Glutamatergic neuron (in vitro differentiated cells): ENCODE data around the gene KPTN. TPM values are rescaled to one million over a fixed set of nuclear protein-coding genes. Genes with fewer than 3 reads are reported as not detected.

Experiments used
- DNase-seq: peaks from one replicate; pipeline ENCODE4 v3.0.0; 2022
- H3K27ac Mint-ChIP-seq: one replicate; pipeline ENCODE4 v1.8.0; 2020; ENCODE audit warnings: mild to moderate bottlenecking, mixed read lengths, inconsistent platforms; ENCODE audit not compliant: unreplicated experiment
- H3K27me3 Mint-ChIP-seq: one replicate; pipeline ENCODE4 v1.8.0; 2020; ENCODE audit warnings: mild to moderate bottlenecking, moderate library complexity, mixed read lengths, inconsistent platforms; ENCODE audit not compliant: unreplicated experiment
- H3K36me3 Mint-ChIP-seq: one replicate; pipeline ENCODE4 v1.8.0; 2020; ENCODE audit warnings: mild to moderate bottlenecking, mixed read lengths, inconsistent platforms; ENCODE audit not compliant: unreplicated experiment
- H3K4me1 Mint-ChIP-seq: one replicate; pipeline ENCODE4 v1.8.0; 2020; ENCODE audit warnings: mild to moderate bottlenecking, low read depth, mixed read lengths, inconsistent platforms; ENCODE audit not compliant: unreplicated experiment
- H3K4me3 Mint-ChIP-seq: one replicate; pipeline ENCODE4 v1.8.0; 2020; ENCODE audit warnings: mild to moderate bottlenecking, mixed read lengths, inconsistent platforms; ENCODE audit not compliant: unreplicated experiment
- H3K9me3 Mint-ChIP-seq: one replicate; pipeline ENCODE4 v1.8.0; 2020; ENCODE audit warnings: mild to moderate bottlenecking, moderate library complexity, mixed read lengths, inconsistent platforms; ENCODE audit not compliant: unreplicated experiment
- total RNA-seq: library from RNA; stranded (reverse); fragmentation: NEBNext Ultra II Directional; extraction: Animal tissue kit (Norgen Biotek cat#: 25700); gene quantifications from one replicate; pipeline ENCODE4 v1.2.1, GENCODE V29; 2021; ENCODE audit not compliant: unreplicated experiment
- TF ChIP-seq, protein P1 (sequence below): fragments of 200-600 bp; sonication (generic); IDR thresholded peaks from one replicate; pipeline ENCODE4 v1.5.0; 2021; ENCODE audit not compliant: partially characterized antibody, unreplicated experiment

The KPTN gene
- total RNA-seq, 1 donor from 2014 or later, result 51.2 TPM

DNA sequence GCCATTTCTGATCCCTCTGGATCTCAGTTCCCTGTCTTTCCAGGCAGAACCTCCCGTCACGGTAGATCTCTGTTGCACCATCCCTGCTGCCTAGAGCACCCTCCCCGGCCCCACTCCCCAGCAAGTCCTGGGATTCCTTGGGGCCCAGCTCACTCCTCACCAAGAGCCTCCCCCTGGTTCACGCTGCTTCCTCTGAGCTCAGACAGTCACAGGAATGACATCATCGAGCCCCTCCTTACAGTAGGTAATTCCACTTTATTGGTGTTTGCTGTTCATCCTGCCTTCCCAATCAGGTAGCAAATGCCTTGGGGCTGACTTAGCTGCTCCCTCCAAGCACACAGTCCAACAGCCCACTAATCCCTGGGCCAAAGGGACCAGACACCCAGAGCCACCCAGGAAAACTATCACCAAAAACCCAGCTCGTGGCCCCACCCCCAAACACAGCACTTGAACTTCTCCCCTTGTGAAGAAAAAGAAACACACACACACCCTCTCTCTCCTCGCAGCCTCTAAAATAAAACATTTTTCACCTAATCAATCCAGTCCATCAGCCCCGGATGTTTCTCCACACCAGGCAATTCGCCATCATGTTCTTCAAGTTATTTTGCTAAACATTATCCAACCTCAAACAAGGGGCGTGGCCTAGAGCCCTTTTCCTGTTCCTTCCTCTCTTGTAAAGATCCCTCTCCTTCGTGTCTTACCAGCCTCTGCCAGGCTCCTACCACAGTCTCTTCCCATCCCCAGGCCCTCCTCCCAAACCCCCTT, 28.3 kb upstream of the KPTN start:
- H3K4me3 Mint-ChIP-seq, result peak overlapping the region; percentile 90
- DNase-seq, result no peak

DNA sequence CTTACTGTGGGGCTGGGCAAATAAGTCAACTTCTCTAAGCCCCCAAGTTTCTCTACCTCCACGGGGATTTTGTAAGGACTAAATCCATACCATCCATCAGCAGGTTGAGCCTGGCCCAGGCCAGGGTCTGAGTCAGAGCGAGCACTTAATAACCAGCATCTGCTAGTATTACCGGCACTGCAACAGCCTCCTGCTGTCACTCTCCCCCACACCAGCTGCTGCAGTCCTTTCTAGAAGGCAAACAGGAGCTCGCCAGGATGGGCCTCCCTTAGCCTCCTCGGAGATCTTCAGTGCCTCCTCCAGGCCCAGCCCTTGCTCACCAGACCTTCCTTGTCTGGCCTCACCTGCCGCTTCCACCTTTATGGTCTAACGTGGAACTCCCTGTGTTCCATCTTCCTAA, 27.7 kb upstream of the KPTN start:
- H3K4me3 Mint-ChIP-seq, result peak overlapping the region; percentile 90
- peaks cover 22% of the 10 kb centered on the region for H3K27me3 Mint-ChIP-seq
- peaks cover 36% of the 10 kb centered on the region for H3K9me3 Mint-ChIP-seq
- no peaks in the 10 kb centered on the region for H3K36me3 Mint-ChIP-seq
- TF ChIP-seq, protein P1, sequence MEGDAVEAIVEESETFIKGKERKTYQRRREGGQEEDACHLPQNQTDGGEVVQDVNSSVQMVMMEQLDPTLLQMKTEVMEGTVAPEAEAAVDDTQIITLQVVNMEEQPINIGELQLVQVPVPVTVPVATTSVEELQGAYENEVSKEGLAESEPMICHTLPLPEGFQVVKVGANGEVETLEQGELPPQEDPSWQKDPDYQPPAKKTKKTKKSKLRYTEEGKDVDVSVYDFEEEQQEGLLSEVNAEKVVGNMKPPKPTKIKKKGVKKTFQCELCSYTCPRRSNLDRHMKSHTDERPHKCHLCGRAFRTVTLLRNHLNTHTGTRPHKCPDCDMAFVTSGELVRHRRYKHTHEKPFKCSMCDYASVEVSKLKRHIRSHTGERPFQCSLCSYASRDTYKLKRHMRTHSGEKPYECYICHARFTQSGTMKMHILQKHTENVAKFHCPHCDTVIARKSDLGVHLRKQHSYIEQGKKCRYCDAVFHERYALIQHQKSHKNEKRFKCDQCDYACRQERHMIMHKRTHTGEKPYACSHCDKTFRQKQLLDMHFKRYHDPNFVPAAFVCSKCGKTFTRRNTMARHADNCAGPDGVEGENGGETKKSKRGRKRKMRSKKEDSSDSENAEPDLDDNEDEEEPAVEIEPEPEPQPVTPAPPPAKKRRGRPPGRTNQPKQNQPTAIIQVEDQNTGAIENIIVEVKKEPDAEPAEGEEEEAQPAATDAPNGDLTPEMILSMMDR, result no peak
- peak overlapping the region; percentile 97 for H3K27ac Mint-ChIP-seq
- peaks cover 55% of the 10 kb centered on the region for H3K4me1 Mint-ChIP-seq
- DNase-seq, result peak; percentile 79

More for the DNA sequence above, 28.3 kb upstream of the KPTN start:
- H3K27me3 Mint-ChIP-seq, result peaks cover 22% of the 10 kb centered on the region
- H3K4me1 Mint-ChIP-seq, result peaks cover 48% of the 10 kb centered on the region
- peaks cover 36% of the 10 kb centered on the region for H3K9me3 Mint-ChIP-seq
- peak overlapping the region; percentile 97 for H3K27ac Mint-ChIP-seq
- TF ChIP-seq, protein P1, result no peak
- H3K36me3 Mint-ChIP-seq, result no peaks in the 10 kb centered on the region

DNA sequence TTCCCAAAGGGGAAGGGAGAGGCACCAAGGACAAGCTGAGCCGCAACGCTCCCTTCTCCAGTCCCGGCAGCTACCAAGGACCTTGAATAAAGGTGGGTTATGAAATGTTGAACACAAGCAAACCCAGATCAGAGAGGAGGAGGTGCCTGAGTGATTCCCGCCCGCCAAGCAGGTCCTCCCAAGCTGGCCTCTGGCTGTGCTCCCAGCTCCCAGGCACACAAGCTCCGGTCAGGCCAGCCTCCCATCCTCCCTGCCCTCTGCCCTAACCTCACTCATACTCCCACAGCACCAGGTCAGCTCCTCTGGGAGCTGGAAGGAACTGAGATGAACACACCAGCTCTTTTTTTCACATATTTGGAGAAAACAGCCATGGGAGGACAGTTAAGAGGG, 27.1 kb upstream of the KPTN start:
- Mint-ChIP-seq H3K4me1 (peaks cover 56% of the 10 kb centered on the region), H3K36me3 (no peaks in the 10 kb centered on the region), H3K27me3 (peaks cover 22% of the 10 kb centered on the region), H3K9me3 (peaks cover 32% of the 10 kb centered on the region), H3K4me3 (peak overlapping the region; percentile 90), H3K27ac (peak overlapping the region; percentile 97)
- no peak for DNase-seq
- TF ChIP-seq, protein P1, result no peak

DNA sequence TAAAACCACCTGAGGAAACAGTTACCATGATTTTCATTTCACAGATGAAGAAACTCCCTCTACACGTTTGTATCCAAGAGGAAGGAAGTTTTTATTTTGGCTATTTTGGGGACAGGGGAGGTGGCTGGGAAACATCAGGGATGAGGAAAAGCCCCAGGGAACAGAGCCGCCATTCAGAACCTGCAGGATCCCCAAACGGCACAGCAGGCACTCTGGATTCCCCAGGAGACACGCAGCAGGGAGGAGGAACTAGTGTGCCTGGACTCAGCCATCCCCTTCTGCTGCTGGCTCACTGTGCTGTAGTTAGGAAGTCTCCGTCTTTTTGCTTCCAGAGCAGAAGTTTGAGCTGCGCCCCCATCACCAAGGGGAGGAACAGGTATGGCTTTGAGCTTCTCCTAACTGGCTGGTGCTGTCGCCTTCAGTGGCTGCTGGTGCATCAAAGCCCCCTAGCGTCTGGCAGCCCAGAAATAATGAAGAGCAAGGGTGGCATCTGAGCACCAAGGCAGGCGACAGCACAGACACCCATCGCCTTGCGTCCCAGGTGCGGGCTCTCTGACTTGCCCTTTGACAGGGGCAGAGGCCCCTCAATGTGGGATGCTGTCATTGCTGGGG, 26.6 kb upstream of the KPTN start:
- H3K27me3 Mint-ChIP-seq, result peaks cover 24% of the 10 kb centered on the region
- TF ChIP-seq, protein P1, result no peak
- no peak for DNase-seq
- peak overlapping the region; percentile 90 for H3K4me3 Mint-ChIP-seq
- peaks cover 31% of the 10 kb centered on the region for H3K9me3 Mint-ChIP-seq
- H3K4me1 Mint-ChIP-seq, result peaks cover 56% of the 10 kb centered on the region
- no peaks in the 10 kb centered on the region for H3K36me3 Mint-ChIP-seq
- H3K27ac Mint-ChIP-seq, result peak overlapping the region; percentile 97

DNA sequence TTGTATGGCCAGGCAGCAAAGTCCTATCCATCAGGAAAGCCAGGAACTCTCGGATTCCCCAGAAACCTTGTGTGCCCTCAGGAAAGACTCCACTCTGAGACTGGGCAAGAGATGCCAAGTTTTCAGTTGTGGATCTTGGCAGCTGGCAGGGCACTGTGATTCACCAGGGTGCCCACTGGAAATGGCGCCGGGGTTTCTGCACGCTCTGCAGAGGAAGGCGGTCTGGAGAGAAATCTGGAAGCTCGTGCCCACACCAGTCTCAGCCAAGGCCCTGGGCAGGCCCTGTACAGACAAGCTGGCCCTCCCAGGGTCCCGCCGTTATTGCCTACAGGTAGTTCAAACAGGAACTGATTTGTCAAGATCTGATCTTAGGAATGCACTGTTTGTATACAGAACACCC, 26.0 kb upstream of the KPTN start:
- Mint-ChIP-seq H3K9me3 (peaks cover 32% of the 10 kb centered on the region), H3K36me3 (no peaks in the 10 kb centered on the region), H3K27me3 (peaks cover 26% of the 10 kb centered on the region), H3K4me1 (peaks cover 56% of the 10 kb centered on the region), H3K27ac (peak overlapping the region; percentile 97), H3K4me3 (peak overlapping the region; percentile 90)
- DNase-seq, result no peak
- TF ChIP-seq, protein P1, result no peak
